C4-2B (cell line): ENCODE results near the gene XK.

ENCODE experiments used
- ZFX ChIP-seq: fragments of 450-650 bp; IDR thresholded peaks from 2 replicates; pipeline ENCODE4 v1.6.1; 2017
- TF ChIP-seq, protein P1 (sequence below): fragments of 450-650 bp; conservative IDR thresholded peaks from 2 replicates; pipeline ENCODE4 v1.5.1; 2017; ENCODE audit warnings: mild to moderate bottlenecking

DNA sequence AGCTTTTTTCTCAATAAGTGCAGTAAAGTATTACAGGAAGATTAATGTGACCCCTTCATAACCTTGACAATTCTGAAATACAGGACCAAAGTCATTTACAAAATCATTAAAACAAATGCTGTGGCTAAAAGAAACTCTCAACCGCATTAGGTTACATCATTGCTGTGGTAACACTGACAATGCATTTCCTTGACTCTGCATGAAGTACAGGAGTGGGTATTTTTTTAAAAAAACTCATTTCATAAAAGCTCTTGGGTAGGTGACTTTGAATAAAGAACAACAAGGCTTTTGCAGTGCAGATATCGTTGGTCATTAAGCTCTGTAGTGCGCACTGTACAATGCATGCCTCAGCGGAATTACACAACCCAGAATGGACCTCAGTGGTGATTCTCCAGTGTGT is 23.4 kb upstream of the XK start:
- TF ChIP-seq, protein P1, sequence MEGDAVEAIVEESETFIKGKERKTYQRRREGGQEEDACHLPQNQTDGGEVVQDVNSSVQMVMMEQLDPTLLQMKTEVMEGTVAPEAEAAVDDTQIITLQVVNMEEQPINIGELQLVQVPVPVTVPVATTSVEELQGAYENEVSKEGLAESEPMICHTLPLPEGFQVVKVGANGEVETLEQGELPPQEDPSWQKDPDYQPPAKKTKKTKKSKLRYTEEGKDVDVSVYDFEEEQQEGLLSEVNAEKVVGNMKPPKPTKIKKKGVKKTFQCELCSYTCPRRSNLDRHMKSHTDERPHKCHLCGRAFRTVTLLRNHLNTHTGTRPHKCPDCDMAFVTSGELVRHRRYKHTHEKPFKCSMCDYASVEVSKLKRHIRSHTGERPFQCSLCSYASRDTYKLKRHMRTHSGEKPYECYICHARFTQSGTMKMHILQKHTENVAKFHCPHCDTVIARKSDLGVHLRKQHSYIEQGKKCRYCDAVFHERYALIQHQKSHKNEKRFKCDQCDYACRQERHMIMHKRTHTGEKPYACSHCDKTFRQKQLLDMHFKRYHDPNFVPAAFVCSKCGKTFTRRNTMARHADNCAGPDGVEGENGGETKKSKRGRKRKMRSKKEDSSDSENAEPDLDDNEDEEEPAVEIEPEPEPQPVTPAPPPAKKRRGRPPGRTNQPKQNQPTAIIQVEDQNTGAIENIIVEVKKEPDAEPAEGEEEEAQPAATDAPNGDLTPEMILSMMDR, result no peak
- TF ChIP-seq ZFX, result no peak
